ENCODE data around the gene PSMC3.
A peak's percentile ranks its signal among the peaks of the same experiment; 100 is the strongest.

PSMC3 gene

DNA sequence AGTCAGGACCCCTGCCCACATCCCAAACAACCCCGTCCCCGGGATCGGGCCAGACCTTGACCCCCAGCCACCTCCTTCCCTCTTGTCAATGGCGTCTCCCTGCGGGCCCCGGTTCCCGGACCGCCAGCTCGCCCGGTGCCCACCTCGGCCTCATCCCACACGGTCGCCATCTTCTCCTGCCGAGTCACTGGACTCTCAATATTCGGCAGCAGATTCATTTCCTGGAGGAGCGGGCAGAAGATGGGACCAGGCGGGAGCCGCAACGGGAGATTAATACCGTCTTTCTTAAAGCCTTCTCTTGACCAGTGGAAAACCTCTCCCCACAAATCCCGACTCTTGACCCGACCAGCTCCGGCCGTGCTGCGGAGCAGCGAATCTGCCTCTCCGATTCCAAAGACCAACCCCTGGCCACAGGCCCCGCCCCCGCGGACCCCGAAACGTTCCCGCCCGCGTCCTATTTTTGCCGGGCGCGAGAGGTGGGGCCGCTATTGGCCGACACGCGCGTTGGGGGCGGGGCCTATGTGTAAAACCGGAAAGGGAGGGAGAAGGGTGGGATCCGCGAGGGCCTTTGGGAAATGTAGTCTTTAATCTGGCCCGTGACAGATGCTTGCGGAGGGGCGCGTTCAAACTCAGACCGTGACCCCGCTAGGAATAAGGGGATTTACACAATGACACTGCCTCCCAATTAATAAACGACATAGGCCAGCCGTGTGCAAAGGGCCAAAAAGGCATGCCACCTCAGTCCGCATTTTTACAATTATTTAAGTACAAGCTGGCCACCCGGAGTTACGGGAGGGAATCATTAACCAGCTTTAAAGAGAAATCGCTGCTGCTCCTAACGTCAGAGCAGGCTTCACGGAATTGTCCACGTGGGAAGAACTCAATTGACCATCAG lies at the start of gene PSMC3:
Gene PSMC3 (minus strand): TSS at position 378 of the 895 bp plus-strand sequence. CDS start 160 bp downstream, at position 218.
- DNase-seq, result peak; percentile 100

DNA sequence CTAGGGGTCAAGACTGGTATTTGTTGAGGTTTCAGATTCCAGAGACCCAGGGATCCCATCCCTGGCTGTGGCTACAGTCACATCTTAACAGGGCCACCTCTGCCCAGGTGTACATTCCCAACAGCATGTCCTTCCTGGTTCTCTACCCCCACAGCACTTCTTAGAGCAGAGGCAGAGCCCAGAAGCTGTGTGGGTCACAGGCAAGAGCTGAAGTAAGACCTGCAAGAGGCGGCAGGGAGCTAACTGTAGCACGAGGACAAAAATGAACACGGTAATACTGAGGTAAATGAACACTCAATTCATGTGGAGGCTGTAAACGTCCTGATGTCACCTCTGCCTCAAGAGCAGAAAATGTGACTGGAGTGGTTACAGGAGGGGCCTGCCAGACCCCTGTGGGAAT lies 44.4 kb upstream of the PSMC3 start:
- no peak for DNase-seq

DNA sequence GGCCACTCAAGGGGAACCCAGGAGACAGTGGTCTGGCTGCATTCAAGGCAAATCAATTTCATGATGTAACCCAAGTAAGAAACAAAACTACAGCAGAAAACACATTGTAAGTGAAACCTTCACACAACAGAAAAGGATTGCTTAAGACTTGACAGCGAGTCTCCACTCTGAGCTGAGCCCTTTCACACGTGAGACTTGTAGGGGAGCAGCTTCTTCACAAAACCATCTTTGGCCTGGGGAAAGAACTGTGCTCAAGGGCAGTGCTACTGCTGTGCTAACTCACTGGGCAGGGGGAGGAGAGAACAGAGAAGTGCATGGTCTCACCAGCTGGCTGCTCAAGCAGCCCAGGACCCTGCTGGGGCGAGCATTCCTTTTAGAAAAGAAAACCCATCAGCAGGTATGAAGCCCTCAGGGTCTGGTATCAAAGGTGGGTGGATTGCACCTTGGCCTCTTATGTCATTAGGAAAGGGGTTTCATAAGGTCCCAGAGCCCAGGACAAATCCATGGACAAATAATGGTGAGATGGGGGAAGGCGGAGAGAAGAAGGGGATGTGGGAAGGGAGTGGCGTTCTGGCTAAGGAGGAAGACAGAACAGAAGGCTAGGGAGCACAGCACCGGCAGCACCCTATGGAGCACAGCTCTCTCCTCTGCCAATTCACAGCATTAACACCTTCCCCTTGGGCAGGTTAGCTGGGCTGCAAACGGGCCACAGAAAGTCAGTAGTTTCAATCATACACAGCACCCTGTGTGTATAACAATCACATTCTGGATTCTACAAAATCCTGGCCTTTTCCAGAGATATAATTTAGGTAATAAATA lies 43.3 kb upstream of the PSMC3 start:
- DNase-seq, result no peak

DNA sequence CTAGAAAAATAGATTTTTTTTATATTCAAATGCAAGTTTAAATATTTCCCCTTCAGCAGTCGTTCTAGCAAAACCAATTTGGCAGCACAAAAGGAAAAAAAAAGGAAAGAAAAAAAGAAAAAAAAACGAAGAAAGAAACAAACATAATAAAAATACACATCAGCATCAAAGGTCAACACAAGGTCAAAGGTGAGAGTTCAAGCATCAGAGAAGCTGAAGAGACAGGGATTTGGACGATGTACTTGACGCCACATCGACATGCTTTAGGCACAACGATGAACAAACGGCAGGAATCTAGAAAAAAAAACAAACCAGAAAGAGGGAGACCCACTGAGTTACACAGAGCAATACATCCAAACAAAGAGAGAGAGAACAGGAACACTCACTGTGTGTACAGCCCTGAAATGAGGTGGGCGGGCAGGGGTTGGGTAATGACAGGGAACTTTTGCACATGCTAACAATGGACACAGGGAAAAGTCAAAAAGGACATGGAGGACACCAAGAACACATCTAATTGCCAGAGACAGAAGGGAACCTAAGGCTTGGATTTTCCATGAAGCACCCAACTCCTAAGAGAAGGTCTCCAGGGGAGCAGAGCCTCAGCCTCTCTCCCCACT lies 42.5 kb upstream of the PSMC3 start:
- DNase-seq, result no peak

DNA sequence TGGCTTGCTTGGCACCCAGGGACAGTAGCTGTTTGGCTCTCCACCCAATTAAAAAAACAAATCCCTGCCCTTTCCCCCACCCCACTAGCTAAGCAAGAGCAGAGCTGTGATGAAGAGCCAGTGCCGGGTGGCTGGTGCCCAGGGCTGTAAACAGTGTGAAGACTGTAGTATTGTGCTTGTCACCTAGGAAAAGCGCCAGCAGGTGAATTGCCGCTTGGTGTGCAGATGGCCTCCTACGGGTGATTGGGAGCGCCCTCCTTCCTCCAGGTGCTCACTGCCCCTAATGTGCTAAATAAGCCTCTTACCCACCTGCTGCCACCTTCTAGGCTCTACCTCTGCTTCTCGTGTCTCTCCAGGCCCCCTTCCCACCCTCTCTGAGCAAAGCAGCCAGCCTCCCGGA lies 41.1 kb upstream of the PSMC3 start:
- no peak for DNase-seq

DNA sequence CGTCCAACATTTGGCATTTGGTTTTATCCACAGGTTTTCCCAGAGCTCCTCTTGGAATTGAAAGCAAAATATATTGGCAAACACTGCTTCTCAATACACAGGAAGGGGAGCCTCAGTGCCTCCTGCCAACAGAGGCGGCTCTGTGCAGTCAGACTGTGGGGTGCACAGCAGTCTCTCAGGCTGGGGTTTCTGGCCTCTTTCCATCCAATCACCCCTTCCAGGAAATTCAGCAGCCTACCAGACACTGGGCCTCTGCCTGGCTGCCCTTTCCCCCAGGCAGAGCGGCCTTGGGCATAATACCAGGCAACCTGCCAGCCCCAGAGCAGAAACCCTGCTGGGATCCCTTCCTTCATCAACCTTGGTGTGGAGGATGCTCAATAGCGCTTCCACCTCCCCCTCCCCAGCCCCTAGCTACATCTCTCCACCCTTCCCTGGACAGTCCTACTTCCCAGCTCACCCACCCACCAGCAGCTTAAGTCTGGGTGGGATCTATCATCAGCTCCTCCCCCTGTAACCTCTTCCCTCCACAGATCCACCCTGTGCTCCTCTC lies 40.5 kb upstream of the PSMC3 start:
- DNase-seq, result peak; percentile 61

DNA sequence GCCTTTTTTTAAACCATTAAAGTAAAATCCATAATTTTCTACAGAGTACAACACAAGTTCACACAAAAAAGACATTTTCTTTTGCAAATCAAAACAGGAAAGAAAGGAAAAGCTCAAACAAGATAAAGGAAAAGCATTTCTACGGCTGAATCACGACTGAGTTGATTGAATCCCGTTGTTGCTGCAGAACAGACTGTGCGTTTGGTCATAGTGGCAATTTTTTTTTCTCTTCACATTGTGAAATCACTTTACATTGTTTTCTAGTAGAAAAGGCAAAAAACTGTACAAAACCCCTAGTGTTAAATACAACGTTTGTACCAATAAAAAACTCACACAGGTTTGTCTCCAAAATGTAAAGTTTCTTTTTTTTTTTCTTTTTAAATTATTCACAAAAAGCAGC lies 40.0 kb upstream of the PSMC3 start:
- DNase-seq, result no peak

DNA sequence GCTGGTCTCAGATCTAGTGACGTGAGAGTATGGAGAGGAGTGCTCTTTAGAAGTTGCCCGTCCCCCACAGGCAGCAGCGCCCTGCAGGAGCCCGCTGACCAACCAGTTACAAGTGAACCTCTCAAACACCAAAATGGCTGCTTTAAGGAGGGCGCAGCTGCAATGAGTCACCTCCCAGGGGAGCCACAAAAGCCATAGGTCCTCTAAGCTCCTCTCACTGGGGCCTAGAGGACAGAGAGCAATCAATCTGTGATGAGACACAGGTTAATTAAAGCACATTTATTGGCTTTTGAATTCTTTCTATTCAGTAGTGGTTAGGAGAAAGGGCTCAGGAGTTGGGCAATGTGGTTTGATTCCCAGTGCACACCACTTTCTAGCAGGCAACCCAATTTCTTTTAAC lies 38.2 kb upstream of the PSMC3 start:
- no peak for DNase-seq

DNA sequence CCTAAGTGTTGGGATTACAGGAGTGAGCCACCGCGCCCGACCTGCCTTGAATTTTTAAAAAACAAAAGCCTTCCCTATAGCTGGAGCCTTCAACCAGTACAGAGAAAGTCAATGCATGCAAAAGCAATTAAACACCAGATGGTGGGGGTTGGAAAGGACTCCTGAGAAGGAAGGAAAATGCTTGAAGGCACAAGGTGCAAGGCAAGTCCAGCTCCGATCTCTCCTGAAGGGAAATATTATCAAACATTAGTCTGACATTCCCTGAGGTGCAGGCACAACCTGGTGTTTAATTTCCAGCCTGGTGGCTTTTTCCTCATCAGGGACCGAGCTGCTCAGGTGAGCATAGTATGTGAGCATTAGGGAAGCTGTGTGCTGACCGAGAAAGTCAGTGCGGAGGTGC lies 35.6 kb upstream of the PSMC3 start:
- no peak for DNase-seq

DNA sequence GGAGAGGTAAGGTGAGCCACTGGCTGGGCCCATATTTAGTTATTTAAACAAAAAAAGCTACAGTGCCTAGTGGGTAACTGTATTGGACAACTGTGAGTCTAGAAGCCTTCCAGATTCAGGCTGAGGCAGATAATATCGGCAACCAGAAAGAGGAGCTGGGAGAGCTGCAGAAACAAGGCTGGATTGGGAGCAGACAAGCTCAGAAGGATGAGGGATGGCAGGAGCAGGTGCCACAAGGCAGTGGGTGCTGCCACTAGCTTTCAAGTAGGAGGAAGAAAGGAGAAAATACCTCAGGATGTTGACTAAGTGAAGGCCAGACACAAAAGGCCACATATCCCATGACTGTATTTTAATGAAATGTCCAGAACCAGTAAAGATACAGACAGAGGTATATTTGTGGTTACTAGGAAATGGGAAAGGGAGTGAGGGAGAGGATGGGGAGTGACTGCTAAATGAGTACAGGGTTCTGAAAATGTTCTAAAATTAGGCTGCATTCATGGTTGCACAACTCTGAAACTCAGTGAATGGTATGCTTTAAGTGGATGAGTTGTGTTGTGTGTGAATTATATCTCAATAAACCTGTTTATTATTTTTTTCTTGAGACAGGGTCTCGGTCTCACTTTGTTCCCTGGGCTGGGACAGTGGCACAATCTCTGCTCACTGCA lies 34.5 kb upstream of the PSMC3 start:
- no peak for DNase-seq

DNA sequence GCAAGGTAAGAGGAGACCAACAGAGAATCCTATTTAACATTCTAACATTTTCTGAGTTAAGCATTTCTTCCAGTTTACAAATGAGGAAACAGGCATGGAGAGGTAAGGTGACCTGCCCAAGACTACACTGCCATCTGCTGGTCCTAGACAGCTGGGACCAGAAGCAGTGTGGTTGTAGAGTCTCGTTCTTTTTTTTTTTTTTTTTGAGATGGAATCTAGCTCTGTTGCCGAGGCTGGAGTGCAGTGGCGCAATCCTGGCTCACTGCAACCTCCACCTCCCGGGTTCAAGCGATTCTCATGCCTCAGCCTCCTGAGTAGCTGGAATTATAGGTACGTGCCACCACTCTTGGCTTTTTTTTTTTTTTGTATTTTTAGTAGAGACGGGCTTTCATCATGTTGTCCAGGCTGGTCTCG lies 28.0 kb upstream of the PSMC3 start:
- DNase-seq, result peak; percentile 74

DNA sequence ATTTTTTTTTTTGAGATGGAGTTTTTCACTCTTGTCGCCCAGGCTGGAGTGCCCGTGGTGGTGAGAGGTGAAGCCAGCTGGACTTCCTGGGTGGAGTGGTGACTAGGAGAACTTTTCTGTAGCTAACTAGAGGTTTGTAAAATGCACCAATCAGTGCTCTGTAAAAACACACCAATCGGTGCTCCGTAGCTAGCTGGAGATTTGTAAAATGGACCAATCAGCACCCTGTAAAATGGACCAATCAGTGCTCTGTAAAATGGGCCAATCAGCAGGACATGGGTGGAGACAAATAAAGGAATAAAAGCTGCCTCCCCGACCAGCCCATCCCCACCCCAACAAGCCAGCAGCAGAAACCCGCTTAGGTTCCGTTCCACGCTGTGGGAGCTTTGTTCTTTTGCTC lies 27.1 kb upstream of the PSMC3 start:
- DNase-seq, result no peak

DNA sequence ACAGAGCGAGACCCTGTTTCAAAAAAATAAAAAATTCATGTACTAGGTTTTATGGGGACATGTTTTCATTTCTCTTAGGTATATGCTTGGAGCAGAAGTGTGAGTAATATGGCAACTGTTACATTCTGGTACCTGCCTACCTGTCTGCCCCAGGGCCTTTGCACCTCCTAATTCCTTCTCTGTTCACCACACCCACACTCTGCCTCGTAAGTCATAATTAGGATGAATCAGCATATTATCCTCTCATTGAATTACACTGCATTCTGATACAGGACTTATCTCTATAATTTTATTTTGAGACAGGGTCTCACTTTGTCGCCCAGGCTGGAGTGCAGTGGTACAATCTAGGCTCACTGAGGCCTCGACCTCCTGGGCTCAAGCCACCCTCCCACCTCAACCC lies 25.8 kb upstream of the PSMC3 start:
- DNase-seq, result no peak

DNA sequence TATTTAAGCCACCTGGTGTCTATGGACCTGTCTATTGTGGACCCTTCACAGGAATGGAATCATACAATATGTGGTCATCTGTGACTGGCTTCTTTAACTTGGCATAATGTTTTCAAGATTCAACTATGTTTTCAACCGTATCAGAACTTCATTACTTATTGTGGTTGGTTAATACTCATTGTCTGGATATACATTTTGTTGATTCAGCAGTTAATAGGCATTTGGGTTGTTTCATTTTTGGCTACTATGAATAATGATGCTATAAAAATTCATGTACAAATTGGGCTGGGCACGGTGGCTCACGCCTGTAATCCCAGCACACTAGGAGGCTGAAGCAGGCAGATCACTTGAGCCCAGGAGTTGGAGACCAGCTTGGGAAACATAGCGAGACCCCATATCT lies 25.2 kb upstream of the PSMC3 start:
- DNase-seq, result no peak

DNA sequence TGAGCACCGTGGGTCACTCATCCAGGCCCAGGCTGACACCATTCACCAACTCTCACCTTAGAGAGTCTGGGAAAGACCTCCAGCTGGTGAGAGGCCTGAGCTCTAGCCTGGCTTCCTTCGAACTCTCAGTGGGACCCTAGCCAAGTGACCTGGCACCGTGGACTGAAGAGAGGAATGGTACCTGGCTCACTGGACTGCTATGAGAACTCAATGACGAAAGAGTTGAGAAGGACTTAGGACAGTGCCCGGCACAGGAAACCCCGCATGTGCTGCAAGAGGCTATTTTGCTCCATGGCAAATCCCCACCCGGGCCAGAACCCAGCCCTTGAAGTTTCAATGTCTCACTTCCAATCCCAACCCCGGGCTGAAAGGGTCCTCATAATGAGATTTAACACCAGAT lies 23.3 kb upstream of the PSMC3 start:
- no peak for DNase-seq

DNA sequence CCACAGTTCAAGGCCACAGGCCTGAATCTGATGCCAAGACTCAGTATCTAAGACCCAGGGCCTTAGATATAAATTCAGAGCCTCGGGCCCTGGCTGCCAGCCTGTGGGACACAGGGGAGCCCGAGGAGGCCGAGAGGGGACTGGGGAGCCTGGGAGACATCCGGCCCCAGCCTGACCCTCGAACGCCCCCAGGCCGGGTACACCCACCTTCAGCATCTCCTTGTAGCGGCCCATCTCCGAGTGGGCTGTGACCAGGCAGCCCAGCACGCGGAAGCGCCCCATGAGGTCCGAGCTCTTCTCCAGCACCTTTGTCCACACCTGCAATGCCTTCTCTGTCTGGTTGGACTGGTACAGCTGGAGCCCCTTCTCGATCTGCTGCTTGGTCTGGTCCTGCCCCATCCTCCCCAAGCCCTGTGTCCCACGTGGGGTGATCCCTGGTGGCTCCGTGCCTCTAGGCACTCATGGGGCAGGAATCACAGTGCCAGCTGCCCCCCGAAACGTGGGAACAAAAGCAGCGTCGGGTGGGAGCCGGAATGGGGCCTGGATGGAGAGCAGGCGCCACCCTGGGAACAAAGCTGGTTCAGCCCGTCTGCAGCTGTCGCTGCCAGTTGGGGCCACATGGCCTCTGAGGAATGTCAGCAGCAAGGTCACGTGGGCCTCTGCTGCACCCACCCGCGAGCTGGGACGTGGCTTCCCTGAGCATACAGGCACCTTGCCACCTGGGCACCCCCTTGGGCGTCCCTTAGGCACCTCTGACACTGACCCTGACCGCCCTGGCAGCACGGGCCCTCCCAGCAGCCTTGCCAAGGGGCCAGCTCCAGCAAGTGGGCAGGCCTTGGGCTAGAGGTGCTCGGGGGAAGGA lies 22.6 kb upstream of the PSMC3 start, which contains the start of gene RAPSN:
Gene RAPSN (minus strand): TSS at position 571 of the 862 bp plus-strand sequence. CDS start 172 bp downstream, at position 399.
- DNase-seq, result peak; percentile 67

DNA sequence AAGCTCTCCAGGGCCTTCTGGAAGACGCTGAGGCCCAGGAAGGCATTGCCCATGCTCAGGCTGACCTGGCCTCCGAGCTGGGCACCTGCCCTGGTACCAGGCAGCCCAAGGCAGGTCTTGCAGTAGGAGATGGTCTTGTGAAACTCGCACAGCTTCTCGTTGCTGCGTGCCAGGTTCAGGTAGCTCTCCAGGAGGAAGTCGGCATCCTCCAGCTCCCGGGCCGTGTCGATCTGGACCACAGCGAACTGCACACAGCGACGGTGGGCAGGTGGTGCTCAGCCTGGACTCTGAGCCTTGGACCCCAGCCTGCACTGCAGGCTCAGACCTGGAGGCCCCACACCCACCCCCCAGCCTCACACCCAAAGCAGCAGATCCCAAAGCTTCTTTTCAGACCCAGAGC lies 21.7 kb upstream of the PSMC3 start:
- DNase-seq, result no peak

DNA sequence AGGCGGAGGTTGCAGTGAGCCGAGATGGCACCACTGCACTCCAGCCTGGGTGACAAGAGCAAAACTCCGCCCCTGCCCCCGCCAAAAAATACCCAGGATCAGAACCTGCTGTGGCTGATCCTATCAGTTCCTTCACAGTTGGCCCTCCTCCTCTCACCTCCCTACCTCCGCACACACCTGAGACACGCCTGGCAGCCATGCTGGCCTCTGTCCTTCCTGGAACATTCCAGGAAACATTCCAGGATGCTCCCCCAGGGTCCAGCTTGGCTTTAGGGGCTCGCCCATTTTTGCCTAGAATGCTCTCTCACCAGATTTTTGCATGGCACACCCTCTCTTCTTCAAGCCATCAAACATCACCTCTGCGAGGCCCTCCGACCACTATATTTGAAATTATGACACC lies 20.6 kb upstream of the PSMC3 start:
- DNase-seq, result no peak

DNA sequence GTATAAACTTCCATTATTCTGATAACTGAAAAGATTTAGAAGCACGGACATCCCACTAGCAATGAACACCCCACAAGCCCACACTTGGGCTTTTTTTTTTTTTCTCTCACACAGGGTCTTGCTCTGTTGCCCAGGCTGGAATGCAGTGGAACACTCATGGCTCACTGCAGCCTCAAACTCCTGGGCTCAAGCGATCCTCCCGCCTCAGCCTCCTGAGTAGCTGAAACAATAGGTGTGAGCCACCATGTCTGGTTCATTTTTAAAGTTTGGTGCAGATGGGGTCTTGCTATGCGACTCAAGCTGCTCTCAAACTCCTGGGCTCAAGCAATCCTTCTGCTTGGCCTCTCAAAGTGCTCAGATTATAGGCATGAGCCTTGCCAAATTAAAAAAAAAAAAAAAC lies 19.6 kb upstream of the PSMC3 start:
- DNase-seq, result no peak

DNA sequence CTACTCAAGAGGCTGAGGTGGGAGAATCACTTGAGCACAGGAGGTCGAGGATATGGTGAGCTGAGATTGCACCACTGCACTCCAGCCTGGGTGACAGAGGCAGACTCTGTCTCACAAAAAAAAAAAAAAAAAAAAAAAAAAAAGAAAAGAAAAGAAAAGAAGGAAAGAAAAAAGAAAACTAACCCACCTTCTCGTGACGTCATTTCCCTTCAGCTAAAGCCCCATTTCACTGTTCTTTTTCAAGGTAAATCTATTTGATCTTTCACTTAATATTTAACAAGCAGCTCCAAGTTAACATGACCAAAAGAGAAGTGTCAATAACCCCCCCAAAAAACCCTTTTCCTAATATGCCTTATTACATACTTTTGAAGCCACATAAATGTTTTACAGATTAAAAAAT lies 17.6 kb upstream of the PSMC3 start:
- DNase-seq, result no peak

DNA sequence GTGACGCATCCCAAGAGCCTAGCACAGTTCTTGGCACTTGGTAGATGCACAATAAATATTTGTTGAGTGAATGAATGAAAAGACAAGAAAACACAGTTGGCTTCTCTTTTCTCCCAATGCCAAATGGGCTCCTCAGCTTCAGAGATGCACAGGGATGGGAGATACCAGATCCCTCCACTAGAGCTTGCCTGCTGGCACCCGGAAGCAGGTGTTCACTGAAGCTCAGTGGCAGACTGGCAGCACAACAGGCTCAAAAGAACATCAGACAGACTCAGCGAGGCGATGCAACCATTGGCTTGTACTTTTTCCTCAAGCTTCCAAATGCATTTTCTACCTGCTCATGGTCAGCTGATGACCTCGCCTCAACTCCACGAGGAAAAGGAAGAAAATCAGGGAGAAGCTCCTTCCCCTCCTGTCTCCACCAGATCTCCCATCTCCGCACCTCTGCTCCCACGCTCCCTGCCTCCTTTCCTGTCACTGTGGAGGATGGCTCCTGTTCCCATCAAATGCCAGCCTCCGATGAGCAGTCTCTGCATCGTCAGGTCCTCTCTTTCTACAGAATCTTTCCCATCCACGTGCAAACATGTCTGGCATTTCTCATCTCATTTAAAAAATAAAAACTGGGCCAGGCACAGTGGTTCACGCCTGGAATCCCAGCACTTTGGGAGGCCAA lies 16.9 kb upstream of the PSMC3 start:
- DNase-seq, result no peak
